Liver (tissue), 9 donors: ENCODE results near the gene LCORL. TPM values are rescaled to one million over a fixed set of nuclear protein-coding genes. Genes with fewer than 3 reads are reported as not detected.

Experiments
- DNase-seq: peaks from one replicate; pipeline ENCODE4 v3.0.0-alpha.2; 2017; ENCODE audit warnings: low spot score
- H3K27ac ChIP-seq, 2 donors: one replicate each; pipeline ENCODE4 v1.7.0; 2013; ENCODE audit warnings: inconsistent platforms in 2 of 2, low read length in 2 of 2, control low read depth in 1 of 2, low read depth in 1 of 2, mild to moderate bottlenecking in 1 of 2
- H3K27me3 ChIP-seq, 4 donors: one replicate each; pipeline versions ENCODE4 v1.6.1 to v1.7.0; 2013; ENCODE audit warnings: low read length in 3 of 4, inconsistent platforms in 1 of 4, mild to moderate bottlenecking in 1 of 4, moderate library complexity in 1 of 4; ENCODE audit not compliant: control insufficient read depth in 4 of 4, insufficient read depth in 4 of 4
- H3K36me3 ChIP-seq, 4 donors: one replicate each; pipeline versions ENCODE4 v1.6.1 to v1.7.0; 2013; ENCODE audit warnings: low read length in 3 of 4, mild to moderate bottlenecking in 3 of 4, low read depth in 1 of 4, moderate library complexity in 1 of 4; ENCODE audit not compliant: control insufficient read depth in 4 of 4, insufficient read depth in 3 of 4
- H3K4me1 ChIP-seq, 4 donors: one replicate each; pipeline versions ENCODE4 v1.6.1 to v1.7.0; 2013; ENCODE audit warnings: low read length in 3 of 4, mild to moderate bottlenecking in 3 of 4, moderate library complexity in 1 of 4; ENCODE audit not compliant: control insufficient read depth in 4 of 4, insufficient read depth in 4 of 4
- H3K4me3 ChIP-seq, 3 donors: one replicate each; pipeline versions ENCODE4 v1.6.1 to v1.7.0; 2013; ENCODE audit warnings: low read length in 3 of 3, control low read depth in 1 of 3, low read depth in 1 of 3, mild to moderate bottlenecking in 1 of 3
- H3K9ac ChIP-seq, 2 donors: one replicate each; pipeline ENCODE4 v1.7.0; 2013; ENCODE audit warnings: low read length in 2 of 2, mild to moderate bottlenecking in 2 of 2, moderate library complexity in 2 of 2, control low read depth in 1 of 2, low read depth in 1 of 2
- H3K9me3 ChIP-seq, 4 donors: one replicate each; pipeline versions ENCODE4 v1.6.1 to v1.7.0; 2013; ENCODE audit warnings: low read length in 3 of 4; ENCODE audit not compliant: control insufficient read depth in 4 of 4
- ATF3 ChIP-seq: IDR thresholded peaks from 2 replicates; pipeline ENCODE4 v1.6.1; 2016; ENCODE audit warnings: antibody characterized with exemption
- EGR1 ChIP-seq, 2 donors: IDR thresholded peaks; 2 replicates each; pipeline ENCODE4 v1.6.1; 2016 to 2018; ENCODE audit warnings: antibody characterized with exemption in 2 of 2, low read depth in 2 of 2
- FOXA1 ChIP-seq: IDR thresholded peaks from 2 replicates; pipeline ENCODE4 v1.6.1; 2016; ENCODE audit warnings: antibody characterized with exemption
- FOXA2 ChIP-seq: IDR thresholded peaks from 2 replicates; pipeline ENCODE4 v1.6.1; 2016; ENCODE audit warnings: antibody characterized with exemption
- HNF4G ChIP-seq: IDR thresholded peaks from 2 replicates; pipeline ENCODE4 v1.6.1; 2016; ENCODE audit warnings: antibody characterized with exemption
- JUND ChIP-seq, 2 donors: IDR thresholded peaks; 2 replicates each; pipeline ENCODE4 v1.6.1; 2016; ENCODE audit warnings: antibody characterized with exemption in 2 of 2
- MAX ChIP-seq: IDR thresholded peaks from 2 replicates; pipeline ENCODE4 v1.6.1; 2016; ENCODE audit warnings: antibody characterized with exemption
- NR2F2 ChIP-seq: IDR thresholded peaks from 2 replicates; pipeline ENCODE4 v1.6.1; 2016; ENCODE audit warnings: antibody characterized with exemption
- RAD21 ChIP-seq, 2 donors: IDR thresholded peaks; 2 replicates each; pipeline ENCODE4 v1.6.1; 2016; ENCODE audit warnings: antibody characterized with exemption in 2 of 2, mild to moderate bottlenecking in 2 of 2
- REST ChIP-seq: IDR thresholded peaks from 2 replicates; pipeline ENCODE4 v1.6.1; 2016; ENCODE audit warnings: antibody characterized with exemption, mild to moderate bottlenecking
- RXRA ChIP-seq, 2 donors: IDR thresholded peaks; 2 replicates each; pipeline ENCODE4 v1.6.1; 2017 to 2018; ENCODE audit warnings: antibody characterized with exemption in 2 of 2, mild to moderate bottlenecking in 1 of 2
- SP1 ChIP-seq: IDR thresholded peaks from 2 replicates; pipeline ENCODE4 v1.6.1; 2018; ENCODE audit warnings: antibody characterized with exemption, mild to moderate bottlenecking
- TAF1 ChIP-seq: conservative IDR thresholded peaks from 2 replicates; pipeline ENCODE4 v1.6.1; 2016; ENCODE audit warnings: antibody characterized with exemption, mild to moderate bottlenecking
- YY1 ChIP-seq: IDR thresholded peaks from 2 replicates; pipeline ENCODE4 v1.6.1; 2016; ENCODE audit warnings: antibody characterized with exemption, mild to moderate bottlenecking
- WGBS: extraction: QIAGEN DNeasy Blood & Tissue Kit; methylation state at CpG from one replicate; pipeline ENCODE4 v1.1.7; 2013; 5-methylcytosine and 5-hydroxymethylcytosine counted together
- polyA plus RNA-seq, 2 donors: library from polyadenylated mRNA; stranded (reverse) in 1 of 2; unstranded in 1 of 2; fragments of 200-250 nt in 1 of 2; fragments of >200 nt in 1 of 2; fragmentation: Nextera tagmentation in 1 of 2; extraction: Ambion mirVana in 1 of 2; gene quantifications; one replicate each; pipeline versions ENCODE4 v1.2.1 to v1.2.3, GENCODE V29; 2013 to 2015
- total RNA-seq, 2 donors: library from RNA; depleted of rRNA; stranded (reverse); fragments of >200 nt; gene quantifications; one replicate each; pipeline ENCODE4 v1.2.3, GENCODE V29; 2014
- donor health status: healthy.
- donor health status: healthy.
- donor health status: healthy.
- donor health status: healthy.
- donor health status: healthy.

Gene LCORL
- total and polyA plus RNA-seq, 4 donors, result 2.1 to 12.0 (median 6.5) TPM

- no peak overlapping the region for H3K27ac ChIP-seq
- no peak overlapping the region for H3K9ac ChIP-seq
- DNase-seq, result no peak
- 97% methylated on average over 1 of the region's 1 CpG for WGBS
- H3K4me1 ChIP-seq, result no peaks in the 10 kb centered on the region
- H3K9me3 ChIP-seq, result no peaks in the 10 kb centered on the region
- H3K4me3 ChIP-seq, result no peak overlapping the region
- H3K36me3 ChIP-seq, result peaks cover 0 to 2% (median under 1%) of the 10 kb centered on the region in 4 donors
- TF ChIP-seq YY1 (no peak), TAF1 (no peak), ATF3 (no peak), FOXA1 (no peak), SP1 (no peak), EGR1 (IDR thresholded peaks at IDR 0.05; ENCODE audit: low read depth in 2 of 2) (no peak), RAD21 (IDR thresholded peaks at IDR 0.05) (no peak)
- H3K27me3 ChIP-seq, result no peaks in the 10 kb centered on the region
Measured at GRCh38 chr4:17889692-17890091, 131.9 kb downstream of the LCORL start.

GRCh38 chr4:17884511-17884910 is 137.0 kb downstream of the LCORL start:
- H3K9me3 ChIP-seq, result no peaks in the 10 kb centered on the region
- no peaks in the 10 kb centered on the region for H3K27me3 ChIP-seq
- TF ChIP-seq MAX (no peak), ATF3 (no peak), RAD21 (IDR thresholded peaks at IDR 0.05) (no peak)
- WGBS, result 93% methylated on average over 2 of the region's 2 CpGs
- no peak overlapping the region for H3K4me3 ChIP-seq
- H3K36me3 ChIP-seq, result peaks cover 0 to 12% (median 6%) of the 10 kb centered on the region in 4 donors
- H3K9ac ChIP-seq, result no peak overlapping the region
- no peak for DNase-seq
- no peaks in the 10 kb centered on the region for H3K4me1 ChIP-seq
- H3K27ac ChIP-seq, result no peak overlapping the region

- WGBS, result 98% methylated on average over 2 of the region's 2 CpGs
- Histone ChIP-seq H3K4me3 (no peak overlapping the region), H3K4me1 (no peaks in the 10 kb centered on the region), H3K9ac (no peak overlapping the region), H3K9me3 (no peaks in the 10 kb centered on the region), H3K36me3 (peaks cover 0 to 12% (median 6%) of the 10 kb centered on the region in 4 donors), H3K27ac (no peak overlapping the region), H3K27me3 (no peaks in the 10 kb centered on the region)
- no peak for DNase-seq
- TF ChIP-seq YY1 (no peak), REST (no peak), RXRA (IDR thresholded peaks at IDR 0.05) (no peak), FOXA2 (no peak), JUND (IDR thresholded peaks at IDR 0.05) (no peak), HNF4G (no peak), FOXA1 (no peak), NR2F2 (no peak), RAD21 (IDR thresholded peaks at IDR 0.05) (no peak)
Measured at GRCh38 chr4:17884063-17884462, 137.5 kb downstream of the LCORL start.
